K562 (cell line): ENCODE data around the gene NAT8L. TPM values are rescaled to one million over a fixed set of nuclear protein-coding genes. Genes with fewer than 3 reads are reported as not detected.

Source experiments
- ATF7 ChIP-seq: fragments of 450-650 bp; IDR thresholded peaks from 2 replicates; pipeline ENCODE4 v1.7.1; 2014; ENCODE audit warnings: mild to moderate bottlenecking, moderate library complexity
- BCOR ChIP-seq: fragments of 450-650 bp; IDR thresholded peaks from 2 replicates; pipeline ENCODE4 v1.6.1; 2016
- BMI1 ChIP-seq: fragments of 150-350 bp; IDR thresholded peaks from 2 replicates; pipeline ENCODE4 v1.6.1; 2014; ENCODE audit warnings: low read length
- HCFC1 ChIP-seq: IDR thresholded peaks from 2 replicates; pipeline ENCODE4 v1.6.1; 2012; ENCODE audit warnings: low read depth, low read length, improper control_type of control experiment
- HDAC8 ChIP-seq: fragments of 450-650 bp; IDR thresholded peaks from 2 replicates; pipeline ENCODE4 v1.6.1; 2016; ENCODE audit warnings: mild to moderate bottlenecking, missing genetic modification characterization, moderate library complexity, missing compliant biosample characterization
- JUND ChIP-seq, 2 experiments: IDR thresholded peaks; 2 replicates in 1 of 2; 3 replicates in 1 of 2; pipeline ENCODE4 v1.6.1; 2011; ENCODE audit warnings: borderline replicate concordance in 2 of 2, low read depth in 2 of 2, low read length in 2 of 2, improper control_type of control experiment in 1 of 2, missing biosample characterization in 1 of 2, missing genetic modification characterization in 1 of 2, missing genetic modification reagents in 1 of 2
- NR2C2 ChIP-seq, 2 experiments: fragments of 200-800 bp in 1 of 2; sonication (Bioruptor generic) in 1 of 2; sonication (generic) in 1 of 2; formaldehyde crosslinking in 1 of 2; IDR thresholded peaks; 2 replicates each; pipeline versions ENCODE4 v1.6.1 to v1.8.0; 2016 to 2022; ENCODE audit warnings: mild to moderate bottlenecking in 1 of 2, missing compliant biosample characterization in 1 of 2, missing genetic modification characterization in 1 of 2, missing genetic modification reagents in 1 of 2
- RFX1 ChIP-seq: fragments of 450-650 bp; IDR thresholded peaks from 2 replicates; pipeline ENCODE4 v1.6.1; 2016; ENCODE audit warnings: mild to moderate bottlenecking, moderate library complexity
- ZBED1 ChIP-seq: IDR thresholded peaks from 2 replicates; pipeline ENCODE4 v1.6.1; 2014
- ZBTB11 ChIP-seq, 3 experiments: fragments of 200-800 bp in 1 of 3; fragments of 250-450 bp in 1 of 3; fragments of 450-650 bp in 1 of 3; sonication (Bioruptor Pico) in 1 of 3; sonication (Bioruptor generic) in 1 of 3; formaldehyde crosslinking in 1 of 3; IDR thresholded peaks; 2 replicates each; pipeline versions ENCODE4 v1.6.1 to v1.8.0; 2016 to 2022; ENCODE audit warnings: mild to moderate bottlenecking in 2 of 3, missing genetic modification characterization in 2 of 3, missing compliant biosample characterization in 1 of 3, moderate library complexity in 1 of 3
- ZNF24 ChIP-seq: fragments of 450-650 bp; IDR thresholded peaks from 2 replicates; pipeline ENCODE4 v1.6.1; 2016
- ZNF778 ChIP-seq: fragments of 450-650 bp; formaldehyde crosslinking; IDR thresholded peaks from 2 replicates; pipeline ENCODE4 v1.4.0; 2020; ENCODE audit warnings: mild to moderate bottlenecking, moderate library complexity
- polyA plus RNA-seq, 8 experiments: library from polyadenylated mRNA; depleted of rRNA in 4 of 8; stranded (reverse) in 5 of 8; unstranded in 3 of 8; fragments of >200 nt; fragmentation: Nextera tagmentation in 2 of 8; fragmentation: Illumina TruSeq in 1 of 8; extraction: Ambion mirVana in 2 of 8; extraction: Trizol in 1 of 8; gene quantifications; 2 replicates each; pipeline versions ENCODE4 v1.2.1 to v1.2.3, GENCODE V29; 2011 to 2014; ENCODE audit warnings: inconsistent platforms in 1 of 8, missing spikeins in 1 of 8
- total RNA-seq, 7 experiments: library from RNA; depleted of rRNA in 6 of 7; stranded (reverse); fragments of >200 nt in 6 of 7; fragmentation: Illumina TruSeq in 2 of 7; extraction: Trizol in 2 of 7; gene quantifications; 2 replicates each; pipeline versions ENCODE4 v1.2.1 to v1.2.3, GENCODE V29; 2011 to 2021; ENCODE audit warnings: low replicate concordance in 1 of 7
- TF ChIP-seq, protein P1 (sequence below): fragments of 200-400 bp; formaldehyde crosslinking; IDR thresholded peaks from 2 replicates; pipeline ENCODE4 v1.6.1; 2017; ENCODE audit warnings: mild to moderate bottlenecking, low read depth, low read length, moderate library complexity
- TF ChIP-seq, protein P2 (sequence below): fragments of 250-450 bp; sonication (Bioruptor Pico); IDR thresholded peaks from 2 replicates; pipeline ENCODE4 v1.4.0; 2020

The NAT8L gene
- total and polyA plus RNA-seq, 9 of the 15 experiments (the other 6 are each of a cell fraction or from before 2014, with no cell fraction given) = 0.06 to 11.0 (median 1.5) TPM

DNA sequence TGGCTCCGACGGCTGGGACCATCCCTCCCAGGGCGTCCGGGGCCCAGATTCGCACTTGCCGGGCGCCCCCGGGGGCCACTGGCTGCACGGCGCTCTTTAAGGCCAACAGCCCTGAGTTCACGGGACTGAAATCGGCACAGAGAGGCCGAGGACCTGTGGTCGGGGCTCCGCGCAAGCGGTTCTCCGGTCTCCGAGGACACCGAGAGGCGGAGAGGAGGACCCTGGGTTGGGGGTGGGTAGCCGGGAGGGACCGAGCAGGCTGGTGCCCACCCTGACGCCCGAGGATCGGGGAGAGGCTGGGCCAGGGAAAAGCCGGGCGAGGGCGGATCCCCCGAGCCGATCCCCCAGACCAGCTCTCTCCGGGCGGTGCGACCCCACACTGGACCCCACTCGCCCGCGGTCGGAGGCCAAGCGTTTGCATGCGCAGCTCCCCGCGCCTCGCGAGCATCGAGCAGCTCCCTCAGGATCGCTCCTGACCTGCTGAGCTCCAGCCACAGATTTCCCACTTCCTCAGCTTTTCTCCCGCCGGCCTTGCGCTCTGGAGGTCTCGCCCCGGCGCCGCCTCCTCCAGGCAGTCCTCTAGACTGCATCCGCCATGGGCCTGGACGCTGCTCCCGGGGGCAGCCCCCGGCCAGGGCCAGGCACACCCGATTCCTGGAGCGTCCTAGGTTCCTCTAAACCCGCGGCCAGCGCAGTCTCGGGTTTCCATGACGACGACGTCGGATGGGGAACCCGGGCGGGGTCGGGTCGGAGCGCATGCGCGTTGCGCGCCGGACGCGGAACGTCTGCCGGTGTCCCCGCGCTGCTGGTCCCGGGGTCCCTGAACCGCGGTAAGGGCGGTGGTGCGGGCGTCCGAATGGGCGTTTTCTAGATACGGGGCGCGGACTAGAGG, 17.6 kb upstream of the NAT8L start (continued):
- 0 out of 2 replicates have a peak, but pooled peaks have one; percentile 19 for TF ChIP-seq ATF7
- TF ChIP-seq, protein P1, sequence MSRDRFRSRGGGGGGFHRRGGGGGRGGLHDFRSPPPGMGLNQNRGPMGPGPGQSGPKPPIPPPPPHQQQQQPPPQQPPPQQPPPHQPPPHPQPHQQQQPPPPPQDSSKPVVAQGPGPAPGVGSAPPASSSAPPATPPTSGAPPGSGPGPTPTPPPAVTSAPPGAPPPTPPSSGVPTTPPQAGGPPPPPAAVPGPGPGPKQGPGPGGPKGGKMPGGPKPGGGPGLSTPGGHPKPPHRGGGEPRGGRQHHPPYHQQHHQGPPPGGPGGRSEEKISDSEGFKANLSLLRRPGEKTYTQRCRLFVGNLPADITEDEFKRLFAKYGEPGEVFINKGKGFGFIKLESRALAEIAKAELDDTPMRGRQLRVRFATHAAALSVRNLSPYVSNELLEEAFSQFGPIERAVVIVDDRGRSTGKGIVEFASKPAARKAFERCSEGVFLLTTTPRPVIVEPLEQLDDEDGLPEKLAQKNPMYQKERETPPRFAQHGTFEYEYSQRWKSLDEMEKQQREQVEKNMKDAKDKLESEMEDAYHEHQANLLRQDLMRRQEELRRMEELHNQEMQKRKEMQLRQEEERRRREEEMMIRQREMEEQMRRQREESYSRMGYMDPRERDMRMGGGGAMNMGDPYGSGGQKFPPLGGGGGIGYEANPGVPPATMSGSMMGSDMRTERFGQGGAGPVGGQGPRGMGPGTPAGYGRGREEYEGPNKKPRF = no peak
- TF ChIP-seq RFX1 = peak; percentile 96
- no peak for TF ChIP-seq HDAC8 (tag)
- peak; percentile 76 to 93 (median 83); a peak in 5 of 6 replicates for TF ChIP-seq ZBTB11 (CRISPR knock-in tag; IDR thresholded peaks at IDR 0.05)
- TF ChIP-seq ZNF24 = no peak
- no peak; the same call in 1 of the 2 replicates for TF ChIP-seq HCFC1
- peak; percentile 98 for TF ChIP-seq BCOR
- peak; percentile 86 for TF ChIP-seq BMI1
- TF ChIP-seq NR2C2 (CRISPR knock-in tag; IDR thresholded peaks at IDR 0.05) = no peak
- peak; percentile 47 for TF ChIP-seq NR2C2 (tag; IDR thresholded peaks at IDR 0.05)
- TF ChIP-seq, protein P2, sequence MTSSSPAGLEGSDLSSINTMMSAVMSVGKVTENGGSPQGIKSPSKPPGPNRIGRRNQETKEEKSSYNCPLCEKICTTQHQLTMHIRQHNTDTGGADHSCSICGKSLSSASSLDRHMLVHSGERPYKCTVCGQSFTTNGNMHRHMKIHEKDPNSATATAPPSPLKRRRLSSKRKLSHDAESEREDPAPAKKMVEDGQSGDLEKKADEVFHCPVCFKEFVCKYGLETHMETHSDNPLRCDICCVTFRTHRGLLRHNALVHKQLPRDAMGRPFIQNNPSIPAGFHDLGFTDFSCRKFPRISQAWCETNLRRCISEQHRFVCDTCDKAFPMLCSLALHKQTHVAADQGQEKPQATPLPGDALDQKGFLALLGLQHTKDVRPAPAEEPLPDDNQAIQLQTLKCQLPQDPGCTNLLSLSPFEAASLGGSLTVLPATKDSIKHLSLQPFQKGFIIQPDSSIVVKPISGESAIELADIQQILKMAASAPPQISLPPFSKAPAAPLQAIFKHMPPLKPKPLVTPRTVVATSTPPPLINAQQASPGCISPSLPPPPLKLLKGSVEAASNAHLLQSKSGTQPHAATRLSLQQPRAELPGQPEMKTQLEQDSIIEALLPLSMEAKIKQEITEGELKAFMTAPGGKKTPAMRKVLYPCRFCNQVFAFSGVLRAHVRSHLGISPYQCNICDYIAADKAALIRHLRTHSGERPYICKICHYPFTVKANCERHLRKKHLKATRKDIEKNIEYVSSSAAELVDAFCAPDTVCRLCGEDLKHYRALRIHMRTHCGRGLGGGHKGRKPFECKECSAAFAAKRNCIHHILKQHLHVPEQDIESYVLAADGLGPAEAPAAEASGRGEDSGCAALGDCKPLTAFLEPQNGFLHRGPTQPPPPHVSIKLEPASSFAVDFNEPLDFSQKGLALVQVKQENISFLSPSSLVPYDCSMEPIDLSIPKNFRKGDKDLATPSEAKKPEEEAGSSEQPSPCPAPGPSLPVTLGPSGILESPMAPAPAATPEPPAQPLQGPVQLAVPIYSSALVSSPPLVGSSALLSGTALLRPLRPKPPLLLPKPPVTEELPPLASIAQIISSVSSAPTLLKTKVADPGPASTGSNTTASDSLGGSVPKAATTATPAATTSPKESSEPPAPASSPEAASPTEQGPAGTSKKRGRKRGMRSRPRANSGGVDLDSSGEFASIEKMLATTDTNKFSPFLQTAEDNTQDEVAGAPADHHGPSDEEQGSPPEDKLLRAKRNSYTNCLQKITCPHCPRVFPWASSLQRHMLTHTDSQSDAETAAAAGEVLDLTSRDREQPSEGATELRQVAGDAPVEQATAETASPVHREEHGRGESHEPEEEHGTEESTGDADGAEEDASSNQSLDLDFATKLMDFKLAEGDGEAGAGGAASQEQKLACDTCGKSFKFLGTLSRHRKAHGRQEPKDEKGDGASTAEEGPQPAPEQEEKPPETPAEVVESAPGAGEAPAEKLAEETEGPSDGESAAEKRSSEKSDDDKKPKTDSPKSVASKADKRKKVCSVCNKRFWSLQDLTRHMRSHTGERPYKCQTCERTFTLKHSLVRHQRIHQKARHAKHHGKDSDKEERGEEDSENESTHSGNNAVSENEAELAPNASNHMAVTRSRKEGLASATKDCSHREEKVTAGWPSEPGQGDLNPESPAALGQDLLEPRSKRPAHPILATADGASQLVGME (CRISPR knock-in tag) = peak; percentile 55; the same call in 1 of the 2 replicates
- 0 out of 2 replicates have a peak, but pooled peaks have one; percentile 6 for TF ChIP-seq JUND (IDR thresholded peaks at IDR 0.05; ENCODE audit: borderline replicate concordance, low read depth, low read length)
- TF ChIP-seq JUND (tag; IDR thresholded peaks at IDR 0.05; ENCODE audit: borderline replicate concordance, low read depth, low read length) = no peak
- TF ChIP-seq ZNF778 (CRISPR knock-in tag) = no peak
- peak; percentile 35; the same call in 1 of the 2 replicates for TF ChIP-seq ZBED1
